GM20431 (cell line): ENCODE data around the gene INSYN1.
"Not testable (repeated sequence)": the region's sequence is repeated elsewhere in the genome, so short reads cannot be mapped to it uniquely, and the experiment has no call there.

Experiments
- in situ Hi-C: fragments of 300-500 bp; cut with MseI, MboI; formaldehyde crosslinking; loops from one replicate; pipeline ENCODE4 v1.15.0; 2020; ENCODE audit warnings: low sequenced_read_pairs; ENCODE audit not compliant: unreplicated experiment

INSYN1 gene

DNA sequence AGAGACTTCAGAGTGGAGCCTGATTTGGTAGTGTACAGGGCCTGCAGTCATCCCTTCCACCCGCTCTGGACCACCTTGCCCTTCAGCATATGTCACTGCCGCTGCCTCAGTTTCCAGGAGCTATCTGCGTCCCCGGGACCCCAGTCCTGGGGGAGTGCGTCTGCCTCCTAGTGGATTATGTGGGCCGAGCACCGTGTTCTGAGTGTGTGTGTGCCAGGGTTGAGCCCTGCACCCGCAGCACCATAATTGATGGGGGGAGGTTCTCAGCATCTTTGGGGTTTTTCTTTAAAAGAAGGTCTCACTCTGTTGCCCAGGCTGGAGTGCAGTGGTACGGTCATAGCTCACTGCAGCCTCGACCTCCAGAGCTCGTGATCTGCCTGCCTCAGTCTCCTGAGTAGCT lies 35.3 kb downstream of the INSYN1 start:
- in situ Hi-C loops: no loop called here

DNA sequence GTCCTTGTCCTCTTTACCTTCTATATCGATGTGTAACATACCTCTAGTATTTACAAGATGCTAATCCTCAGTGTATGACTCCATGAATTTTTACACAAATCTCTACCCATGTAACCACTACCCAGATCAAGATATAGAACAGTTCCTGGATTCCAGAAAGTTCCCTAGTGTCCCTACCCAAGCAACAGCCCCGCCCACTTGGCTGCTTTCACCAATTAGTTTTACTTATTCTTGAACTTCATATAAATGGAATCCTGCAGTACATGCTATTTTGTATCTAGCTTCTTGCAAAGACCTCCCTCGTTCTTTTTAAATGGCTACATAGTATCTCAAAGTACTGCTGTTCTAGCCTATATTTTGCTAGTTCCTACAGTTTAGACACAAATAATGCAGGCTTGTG lies 35.9 kb downstream of the INSYN1 start:
- in situ Hi-C loops: no loop called here

GRCh38 chr15:73716417-73716816 lies 36.7 kb downstream of the INSYN1 start:
- in situ Hi-C loops: no loop called here

- in situ Hi-C loops: no loop called here
These were observed 37.7 kb downstream of the INSYN1 start for GRCh38 chr15:73715417-73715816.

GRCh38 chr15:73714695-73715301 lies 38.4 kb downstream of the INSYN1 start:
- in situ Hi-C loops: no loop called here

DNA sequence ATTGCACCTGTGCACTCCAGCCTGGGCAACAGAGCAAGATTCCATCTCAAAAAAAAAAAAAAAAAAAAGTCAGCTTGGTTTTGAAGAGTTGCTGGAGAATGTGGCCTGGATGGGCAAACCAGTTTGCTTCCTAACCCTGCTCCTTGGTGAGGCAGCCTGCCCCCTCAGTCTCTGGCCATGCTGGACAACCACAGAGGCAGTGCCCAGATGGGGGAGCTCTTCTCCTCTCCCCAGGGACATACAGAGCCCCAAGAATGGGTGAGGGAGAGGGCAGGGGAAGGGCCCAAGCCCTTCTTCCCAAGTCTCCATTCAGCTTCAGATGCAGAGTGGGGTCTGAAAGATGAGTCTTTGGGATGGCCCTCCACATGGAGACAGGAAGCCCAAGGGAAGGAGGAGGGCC lies 41.0 kb downstream of the INSYN1 start:
- in situ Hi-C loops: no loop called here

GRCh38 chr15:73711526-73711925 lies 41.6 kb downstream of the INSYN1 start:
- in situ Hi-C loops: no loop called here

DNA sequence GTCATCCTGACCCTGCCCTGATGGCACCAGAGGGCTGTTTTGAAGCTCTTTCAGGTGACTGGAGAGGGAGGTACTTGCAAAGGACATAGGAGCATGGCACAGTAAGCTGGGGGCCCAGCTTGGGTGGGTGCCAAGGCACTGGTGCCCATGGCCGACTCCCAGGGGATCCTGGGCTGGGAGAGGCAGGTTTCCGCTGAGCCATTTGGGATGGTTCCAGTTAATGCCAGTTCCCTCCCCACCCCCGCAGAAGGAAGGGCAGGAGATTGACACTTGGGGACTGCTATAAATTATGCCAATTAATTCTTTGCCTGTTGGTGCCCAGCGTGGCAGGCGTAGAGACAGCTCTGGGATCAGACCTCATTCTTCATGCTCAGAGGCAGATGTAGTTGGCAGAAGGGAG lies 42.8 kb downstream of the INSYN1 start:
- in situ Hi-C loops: no loop called here

DNA sequence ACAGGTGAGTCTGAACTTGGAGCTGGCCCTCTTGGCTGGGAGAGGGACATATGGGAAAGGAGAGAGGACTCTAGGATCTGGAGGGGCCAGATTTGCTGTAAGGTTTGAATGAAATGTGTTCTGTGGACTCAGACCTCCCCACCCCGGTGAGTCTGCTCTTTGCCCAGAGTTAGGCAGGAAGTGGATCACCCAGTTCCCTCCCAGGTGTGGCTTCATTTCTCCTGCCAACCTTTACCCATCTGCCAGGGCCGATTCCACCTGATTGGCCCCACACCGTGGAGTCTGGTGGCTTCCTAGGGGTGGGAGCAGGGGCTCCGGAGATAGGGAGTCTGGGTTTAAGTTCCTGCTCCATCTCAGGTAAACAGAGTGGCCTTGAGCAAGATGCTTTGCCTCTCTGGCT lies 43.5 kb downstream of the INSYN1 start:
- in situ Hi-C loops: no loop called here

- in situ Hi-C loops: no loop called here
These were observed 43.9 kb downstream of the INSYN1 start for GRCh38 chr15:73709241-73709640.

- in situ Hi-C loops: no loop called here
These were observed 44.5 kb downstream of the INSYN1 start for GRCh38 chr15:73708691-73709090.

GRCh38 chr15:73704869-73705645 lies 48.1 kb downstream of the INSYN1 start:
- in situ Hi-C loops: no loop called here

DNA sequence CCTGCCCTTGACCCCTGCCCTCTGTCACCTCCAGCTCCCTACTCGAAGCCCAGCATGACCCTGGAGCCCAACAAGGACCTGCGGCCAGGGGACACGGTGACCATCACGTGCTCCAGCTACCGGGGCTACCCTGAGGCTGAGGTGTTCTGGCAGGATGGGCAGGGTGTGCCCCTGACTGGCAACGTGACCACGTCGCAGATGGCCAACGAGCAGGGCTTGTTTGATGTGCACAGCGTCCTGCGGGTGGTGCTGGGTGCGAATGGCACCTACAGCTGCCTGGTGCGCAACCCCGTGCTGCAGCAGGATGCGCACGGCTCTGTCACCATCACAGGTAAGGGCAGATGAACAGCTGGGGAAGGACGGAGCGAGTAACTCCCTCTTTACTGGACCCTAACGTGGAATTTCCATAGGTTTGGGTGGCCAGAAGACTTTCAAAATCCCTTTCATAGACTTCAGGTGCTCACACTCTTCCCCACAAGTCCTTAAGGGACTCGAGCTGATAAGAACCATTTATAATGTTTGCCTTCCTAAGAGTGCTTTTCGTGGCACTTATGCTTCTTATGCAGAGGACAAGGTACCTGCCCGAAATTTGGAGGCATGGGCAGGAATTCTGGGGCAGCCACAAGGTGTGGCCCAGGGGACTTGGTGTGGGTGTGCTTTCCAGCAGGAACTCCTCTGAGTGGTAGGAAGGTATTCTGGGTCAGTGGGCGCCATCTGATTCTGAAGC lies 48.8 kb downstream of the INSYN1 start:
- in situ Hi-C loops: not testable (repeated sequence)

GRCh38 chr15:73703601-73704000 lies 49.5 kb downstream of the INSYN1 start:
- in situ Hi-C loops: not testable (repeated sequence)

DNA sequence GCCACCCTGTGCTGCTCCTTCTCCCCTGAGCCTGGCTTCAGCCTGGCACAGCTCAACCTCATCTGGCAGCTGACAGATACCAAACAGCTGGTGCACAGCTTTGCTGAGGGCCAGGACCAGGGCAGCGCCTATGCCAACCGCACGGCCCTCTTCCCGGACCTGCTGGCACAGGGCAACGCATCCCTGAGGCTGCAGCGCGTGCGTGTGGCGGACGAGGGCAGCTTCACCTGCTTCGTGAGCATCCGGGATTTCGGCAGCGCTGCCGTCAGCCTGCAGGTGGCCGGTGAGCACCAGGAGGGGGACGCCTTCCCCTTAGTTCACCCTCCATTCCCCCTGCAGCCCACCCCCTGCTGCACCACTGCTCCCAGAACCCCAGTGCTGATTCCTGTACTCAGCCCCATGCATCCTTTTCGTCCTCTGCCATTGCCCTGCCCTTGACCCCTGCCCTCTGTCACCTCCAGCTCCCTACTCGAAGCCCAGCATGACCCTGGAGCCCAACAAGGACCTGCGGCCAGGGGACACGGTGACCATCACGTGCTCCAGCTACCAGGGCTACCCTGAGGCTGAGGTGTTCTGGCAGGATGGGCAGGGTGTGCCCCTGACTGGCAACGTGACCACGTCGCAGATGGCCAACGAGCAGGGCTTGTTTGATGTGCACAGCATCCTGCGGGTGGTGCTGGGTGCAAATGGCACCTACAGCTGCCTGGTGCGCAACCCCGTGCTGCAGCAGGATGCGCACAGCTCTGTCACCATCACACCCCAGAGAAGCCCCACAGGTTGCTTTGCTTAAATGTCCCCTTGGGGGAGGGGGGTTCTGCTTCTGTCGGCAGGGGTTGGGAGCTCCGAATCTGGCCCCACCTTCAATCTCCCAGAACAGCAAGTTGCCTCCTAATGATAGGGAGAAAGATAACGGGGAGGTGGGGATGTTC lies 50.6 kb downstream of the INSYN1 start:
- in situ Hi-C loops: not testable (repeated sequence)

- in situ Hi-C loops: no loop called here
These were observed 52.9 kb downstream of the INSYN1 start for GRCh38 chr15:73700041-73700842.

DNA sequence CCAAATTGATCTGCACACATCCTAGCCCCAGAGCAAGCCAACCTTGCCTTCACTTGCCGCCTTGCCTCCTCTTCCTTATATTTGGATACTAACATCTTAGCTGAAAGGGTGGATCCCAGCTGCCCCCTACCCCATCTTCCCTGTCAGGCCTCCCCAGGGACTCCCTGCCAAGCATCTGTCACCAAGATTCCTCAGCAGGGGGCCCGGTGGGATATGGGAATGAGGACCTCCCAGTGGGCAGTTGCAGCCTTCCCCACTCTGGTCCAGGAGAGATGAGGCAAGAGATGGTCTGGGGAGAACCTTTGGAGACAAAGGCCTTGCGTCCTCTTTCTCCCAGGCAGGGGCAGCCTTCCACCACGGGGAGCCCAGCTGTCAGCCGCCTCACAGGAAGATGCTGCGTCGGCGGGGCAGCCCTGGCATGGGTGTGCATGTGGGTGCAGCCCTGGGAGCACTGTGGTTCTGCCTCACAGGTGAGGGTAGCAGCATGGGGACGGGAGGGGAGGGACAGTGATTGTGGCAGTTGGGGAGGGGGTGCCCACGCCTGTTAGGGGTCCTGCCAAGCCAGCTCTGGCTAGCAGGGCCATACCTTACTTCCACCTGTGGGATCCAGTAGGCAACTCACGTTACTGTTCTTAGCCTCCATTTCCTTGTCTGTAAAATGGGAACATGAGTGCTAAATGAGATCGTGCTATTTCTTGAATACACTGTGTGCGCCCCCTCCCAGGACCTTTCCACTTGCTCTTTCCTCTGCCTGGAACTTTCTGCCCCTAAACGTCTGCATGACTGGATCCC lies 53.7 kb downstream of the INSYN1 start:
- in situ Hi-C loops: loop anchor here (25.0 kb wide), 1 partner anchor 412 kb away; no protein-coding TSS in a partner anchor

DNA sequence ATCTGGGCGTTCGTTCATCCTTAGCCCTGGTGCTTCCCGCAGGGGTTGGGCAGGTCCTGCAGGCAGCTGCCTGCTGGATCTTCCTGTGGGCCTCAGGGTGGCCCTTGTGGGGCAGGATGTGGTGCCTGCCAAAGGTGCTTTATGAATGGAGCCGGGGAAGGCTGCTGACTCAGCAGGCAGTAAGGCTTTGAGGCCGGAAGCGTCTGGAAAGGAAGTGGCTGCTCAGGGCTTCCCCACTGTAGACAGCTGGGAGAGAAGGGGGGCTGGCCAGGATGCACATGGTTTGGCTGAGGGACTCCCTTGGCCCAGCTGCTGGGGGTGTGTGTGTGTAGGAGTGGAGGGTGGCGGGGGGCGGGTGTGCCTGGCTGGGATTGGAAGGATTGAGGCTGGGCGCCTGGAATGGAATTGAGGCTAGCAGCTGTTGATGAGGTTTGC lies 56.1 kb downstream of the INSYN1 start:
- in situ Hi-C loops: loop anchor here (25.0 kb wide), 1 partner anchor 410 kb away; no protein-coding TSS in a partner anchor
